ENCODE measurements around the gene MAP2.

Gene MAP2

GRCh38 chr2:209425471-209426071 lies 1.7 kb downstream of the MAP2 start:
- peak; percentile 95 for FAIRE-seq

DNA sequence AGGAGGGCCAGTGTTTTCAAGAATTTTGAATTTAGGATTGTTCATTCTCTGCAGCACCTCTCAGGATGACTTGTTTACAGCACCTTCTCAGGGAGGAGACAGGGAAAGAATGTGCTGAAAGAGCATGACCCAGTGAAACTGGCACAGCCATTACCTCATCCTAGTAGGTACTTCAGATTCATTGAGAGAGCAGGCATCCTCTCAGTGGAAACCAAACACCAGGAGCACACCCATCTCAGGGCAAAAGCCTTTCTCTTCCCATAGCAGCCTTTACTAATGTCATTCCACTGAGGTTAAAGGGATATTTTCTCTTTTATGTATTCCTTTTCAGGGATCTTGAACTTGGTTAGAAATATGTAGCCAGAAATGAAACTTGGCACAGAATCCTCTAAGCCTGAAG lies 2.6 kb downstream of the MAP2 start:
- FAIRE-seq: peak; percentile 39

- FAIRE-seq: no peak
Measured at GRCh38 chr2:209431701-209432100, 7.9 kb downstream of the MAP2 start.

DNA sequence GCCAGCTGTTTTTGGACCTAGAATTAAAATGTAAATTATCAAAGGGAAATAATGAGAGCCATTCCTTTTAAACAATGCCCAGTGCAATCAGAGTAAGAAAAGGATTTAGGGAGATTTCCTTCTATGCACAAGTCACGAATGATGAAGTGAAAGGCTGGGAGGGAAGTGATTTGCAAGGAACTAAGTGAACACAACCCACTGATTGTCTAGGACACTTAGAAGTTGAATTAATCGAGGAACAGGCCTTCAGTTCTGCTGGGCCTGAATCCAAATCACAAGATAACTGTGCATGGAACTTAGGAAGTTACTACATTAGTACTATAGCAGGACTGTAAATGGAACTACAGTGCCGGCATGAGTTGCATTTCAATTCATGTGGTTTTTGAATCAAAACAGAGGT lies 17.7 kb downstream of the MAP2 start:
- FAIRE-seq: no peak

DNA sequence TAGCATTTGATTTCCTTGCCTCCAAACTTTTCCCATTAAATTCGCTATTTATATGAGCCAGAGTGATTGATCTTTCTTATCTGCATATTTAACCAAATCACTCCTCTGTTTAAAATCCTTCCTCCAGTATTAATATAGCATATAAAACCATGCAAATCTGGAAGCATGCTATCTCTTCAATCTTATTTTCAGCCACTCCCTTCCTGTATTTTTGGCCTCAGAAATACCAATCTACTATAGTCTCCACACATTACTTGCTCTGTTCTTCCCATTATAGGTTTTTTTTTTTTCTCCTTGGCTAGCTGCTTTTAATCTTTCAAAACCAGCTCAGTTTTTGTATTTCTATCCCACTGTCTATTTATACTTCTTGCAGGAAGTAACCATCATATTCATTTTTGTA lies 19.1 kb downstream of the MAP2 start:
- no peak for FAIRE-seq

DNA sequence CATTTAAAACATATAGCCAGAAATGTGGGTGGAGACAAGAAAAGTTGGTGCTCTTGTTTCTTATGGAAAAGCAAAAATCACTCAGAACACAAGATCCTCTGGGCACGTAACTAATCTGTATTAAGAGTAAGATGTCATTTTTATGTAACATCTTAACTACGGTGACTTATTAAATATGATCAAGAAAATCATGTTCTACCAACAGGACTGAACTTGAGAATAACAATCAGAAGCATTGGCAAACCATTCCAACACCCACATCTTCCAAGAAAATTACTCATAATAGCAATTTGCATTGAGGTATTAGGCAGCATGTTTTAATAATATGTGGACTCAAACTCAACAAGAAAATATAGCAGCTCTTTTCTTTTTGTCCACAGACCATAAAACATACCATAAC lies 21.6 kb downstream of the MAP2 start:
- FAIRE-seq: no peak

DNA sequence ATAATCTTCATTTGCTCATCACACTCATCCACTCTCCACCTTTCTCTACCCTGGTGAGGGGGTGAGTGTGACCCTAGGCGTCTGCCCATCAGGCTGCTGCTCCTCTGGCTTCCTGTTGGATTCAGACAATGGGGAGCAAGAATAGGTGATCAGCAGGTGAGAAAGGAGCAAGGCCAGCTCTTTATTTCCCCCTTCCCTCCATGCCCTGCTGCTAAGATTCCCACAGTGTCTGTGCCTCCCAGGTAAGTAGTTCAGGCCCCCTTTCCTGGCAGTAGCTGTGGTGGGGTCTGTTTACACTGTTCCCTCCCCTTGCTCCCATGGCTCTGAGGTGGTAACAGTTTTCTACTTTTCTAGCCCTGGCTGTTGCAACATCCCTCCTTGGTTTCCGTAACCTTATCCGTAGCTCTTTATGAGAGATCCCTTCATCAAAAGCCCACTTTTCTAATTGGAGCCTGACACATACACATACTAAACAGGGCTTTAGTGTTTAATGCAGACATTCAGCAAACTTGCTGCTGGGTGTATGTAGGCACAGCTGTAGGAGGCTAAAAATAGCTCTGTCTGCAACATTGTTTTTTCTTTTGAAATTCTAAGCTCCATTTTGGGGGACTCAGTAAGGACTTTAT lies 27.5 kb downstream of the MAP2 start:
- FAIRE-seq: no peak

GRCh38 chr2:209456489-209456888 lies 32.6 kb downstream of the MAP2 start:
- no peak for FAIRE-seq

DNA sequence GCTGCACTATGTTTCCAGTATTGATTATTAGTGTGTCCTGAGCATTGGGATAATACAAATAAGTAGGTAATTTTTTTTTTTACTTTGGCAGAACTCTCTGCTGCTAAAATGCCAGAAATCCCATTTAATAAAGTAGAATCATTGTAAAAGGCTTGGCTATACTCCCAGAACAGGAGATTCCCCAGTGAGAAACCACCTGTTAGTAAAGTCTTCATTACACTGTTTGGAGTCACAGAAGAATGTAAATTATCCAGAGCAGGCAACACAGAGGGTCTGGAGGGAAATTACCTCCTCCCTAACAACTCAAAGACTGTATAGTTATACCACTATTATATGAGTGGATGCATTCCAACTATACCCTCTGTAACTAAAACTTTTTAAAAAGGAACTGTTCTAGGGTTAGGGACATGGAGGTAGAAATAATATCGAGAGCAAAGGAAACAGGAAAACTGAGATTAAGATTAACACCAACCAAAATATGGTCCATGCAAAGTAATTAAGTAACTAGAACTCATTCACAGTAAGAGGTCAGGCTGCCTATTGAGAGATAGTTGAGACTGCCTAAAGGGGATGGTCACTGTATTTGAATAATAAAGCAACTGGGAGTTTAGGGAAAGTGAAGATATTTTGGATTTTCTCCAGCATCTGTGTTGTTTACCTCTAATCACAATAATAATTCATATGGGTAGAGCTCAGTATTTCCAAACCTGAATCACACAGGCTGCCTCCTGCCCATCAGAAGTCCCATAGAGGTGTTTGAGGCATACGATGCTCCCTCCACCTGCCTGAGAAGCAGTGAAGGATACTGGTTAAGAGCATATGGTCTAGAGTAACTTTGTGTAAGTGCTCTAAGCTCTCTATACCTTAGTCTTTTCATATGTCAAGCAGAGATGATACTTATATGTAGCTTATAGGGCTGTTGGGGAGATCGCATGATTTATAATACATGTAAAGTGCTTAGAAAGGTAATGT lies 34.4 kb downstream of the MAP2 start:
- FAIRE-seq: peak; percentile 68

DNA sequence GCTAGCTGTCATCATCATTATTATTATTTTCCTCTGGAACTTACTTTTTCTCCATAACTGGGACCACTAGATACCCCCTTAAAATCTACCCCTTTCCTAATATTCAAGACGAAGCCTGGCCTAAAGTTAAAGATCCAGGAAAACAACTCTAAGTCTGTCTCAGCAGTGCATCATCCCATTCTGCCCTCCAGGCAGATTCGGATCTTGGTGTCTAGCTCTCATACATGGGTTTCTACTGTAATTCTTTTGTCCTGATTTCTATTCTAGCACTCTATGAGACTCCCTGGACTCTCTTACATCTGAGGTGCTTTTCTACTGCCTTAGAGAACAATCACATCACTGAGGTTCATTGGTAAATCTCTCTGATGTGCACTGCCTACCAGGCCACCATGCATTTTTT lies 35.5 kb downstream of the MAP2 start:
- no peak for FAIRE-seq

- FAIRE-seq: no peak
Measured at GRCh38 chr2:209460151-209460761, 36.4 kb downstream of the MAP2 start.

- peak; percentile 59 for FAIRE-seq
Measured at GRCh38 chr2:209463226-209463625, 39.4 kb downstream of the MAP2 start.

- FAIRE-seq: no peak
Measured at GRCh38 chr2:209463835-209464234, 40.0 kb downstream of the MAP2 start.

DNA sequence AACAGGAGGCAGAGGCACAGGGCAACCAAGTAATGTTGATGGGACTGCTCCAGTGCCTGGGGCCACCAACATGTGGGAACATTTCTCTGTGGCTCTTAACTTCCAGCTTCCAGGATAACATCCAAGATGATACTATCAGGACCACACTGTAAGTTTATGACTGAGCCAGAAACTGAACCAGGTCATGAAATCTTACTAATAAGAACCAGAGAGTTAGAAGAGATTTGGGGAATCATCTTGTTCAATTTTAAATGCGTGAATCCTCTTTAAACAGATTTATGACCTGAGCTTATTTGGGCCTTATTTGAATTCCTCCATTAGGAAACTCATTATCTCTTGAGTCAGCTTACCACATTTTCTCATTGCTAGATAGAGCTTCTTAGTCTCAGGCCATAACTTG lies 45.0 kb downstream of the MAP2 start:
- FAIRE-seq: no peak

- FAIRE-seq: no peak
Measured at GRCh38 chr2:209469481-209469880, 45.6 kb downstream of the MAP2 start.

DNA sequence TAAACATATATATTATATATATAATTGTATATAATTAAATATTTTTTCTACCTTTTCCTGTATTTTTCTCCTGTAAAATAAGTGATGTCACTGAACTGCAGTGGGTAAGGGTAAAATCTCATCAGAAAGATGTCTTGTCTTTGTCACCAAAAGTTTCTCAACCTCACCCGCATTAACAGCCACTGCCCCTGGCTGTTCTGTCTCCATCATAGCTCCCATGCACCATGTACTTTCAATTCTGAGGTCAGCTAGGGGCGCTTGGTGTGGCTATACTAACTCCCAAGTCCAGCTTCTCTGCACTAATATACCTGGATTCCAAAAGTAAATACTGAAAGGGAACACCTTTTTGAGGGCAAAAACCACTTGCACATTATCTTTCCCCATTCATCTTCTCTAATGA lies 46.6 kb downstream of the MAP2 start:
- FAIRE-seq: no peak

DNA sequence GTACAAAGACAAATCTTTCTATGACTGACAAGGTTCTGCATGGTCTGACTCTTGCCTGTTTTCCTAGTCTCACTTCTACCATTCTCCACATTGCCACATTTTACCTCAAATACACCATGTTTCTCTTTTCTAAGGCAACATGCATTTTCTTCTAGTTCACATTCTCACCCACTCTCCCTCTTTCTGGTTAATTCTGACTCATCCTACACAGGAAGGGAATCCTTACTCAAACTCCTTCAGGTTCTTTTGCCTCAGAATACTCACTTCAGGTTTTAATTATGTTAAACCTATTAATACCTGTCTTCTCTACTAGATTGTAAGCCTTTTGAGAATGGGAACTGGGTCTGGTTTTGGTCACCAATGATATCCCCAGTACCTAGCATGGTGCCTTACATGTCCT lies 47.2 kb downstream of the MAP2 start:
- FAIRE-seq: no peak

DNA sequence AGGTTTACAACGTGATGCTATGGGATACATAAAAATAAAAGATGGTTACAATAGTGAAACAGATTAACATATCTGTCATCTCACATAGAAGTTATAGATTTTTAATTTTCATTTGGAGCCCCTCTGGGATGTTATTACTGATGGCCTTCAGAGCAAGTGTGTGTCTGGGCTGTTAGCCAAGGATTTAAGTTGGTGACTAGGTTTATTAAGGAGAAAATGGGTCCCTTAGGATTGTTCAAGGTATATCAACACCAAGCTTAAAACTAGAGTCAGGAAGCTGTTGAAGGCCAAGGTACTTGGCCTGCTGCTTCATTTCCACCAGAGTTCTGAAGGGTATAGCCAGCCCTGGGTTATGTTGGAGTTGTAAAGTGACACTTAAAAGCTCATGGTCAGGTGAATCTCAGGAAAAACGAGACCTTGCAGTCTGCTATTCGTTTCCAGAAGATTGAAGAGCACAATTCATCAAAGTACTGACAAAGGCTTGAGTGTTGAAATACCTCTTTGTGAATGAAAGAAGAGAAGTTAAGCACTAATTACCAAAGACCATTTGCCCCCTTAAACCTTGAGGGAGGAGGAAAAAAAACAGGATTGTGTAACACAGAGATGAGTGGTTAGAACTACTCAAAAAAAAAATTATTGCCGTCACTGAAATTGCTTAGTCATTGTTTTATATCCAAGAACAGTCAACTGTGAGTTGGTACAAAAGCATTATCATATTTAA lies 48.4 kb downstream of the MAP2 start:
- no peak for FAIRE-seq

GRCh38 chr2:209472871-209473270 lies 49.0 kb downstream of the MAP2 start:
- FAIRE-seq: no peak

- no peak for FAIRE-seq
Measured at GRCh38 chr2:209473930-209474419, 50.1 kb downstream of the MAP2 start.

GRCh38 chr2:209474960-209475359 lies 51.1 kb downstream of the MAP2 start:
- no peak for FAIRE-seq

- FAIRE-seq: no peak
Measured at GRCh38 chr2:209476367-209477208, 52.7 kb downstream of the MAP2 start.

Data from A204.1 (cell line).